Panc1 (cell line): ENCODE data around the gene RALA. TPM values are rescaled to one million over a fixed set of nuclear protein-coding genes. Genes with fewer than 3 reads are reported as not detected.
"Not testable (repeated sequence)": the region's sequence is repeated elsewhere in the genome, so short reads cannot be mapped to it uniquely, and the experiment has no call there.

Experiments
- ATAC-seq: fragments of 200-7000 bp; cut with Tn5 transposase; 2 replicates; pipeline ENCODE4 v1.9.1; 2020; ENCODE audit warnings: mild to moderate bottlenecking, moderate library complexity
- BruUV-seq: library from RNA; stranded (reverse); fragments of 400-500 nt; replicated peaks from 2 replicates; lab custom pipeline; 2021; lab: Mats Ljungman, UMichigan
- CTCF ChIA-PET: fragments of 300-600 bp; sonication (Branson Sonifier 250); formaldehyde crosslinking; loops from one replicate; lab custom pipeline; 2022; ENCODE audit warnings: antibody characterized with exemption; lab: Charles Lee
- POLR2A ChIA-PET: fragments of 300-600 bp; sonication (Branson Sonifier 250); formaldehyde crosslinking; loops from one replicate; lab custom pipeline; 2022; ENCODE audit warnings: antibody characterized with exemption; lab: Charles Lee
- DNase-seq: peaks from one replicate; pipeline ENCODE4 v3.0.0-alpha.2; 2010; ENCODE audit warnings: low read depth, low spot score
- H3K27ac ChIP-seq: 2 replicates; pipeline ENCODE4 v1.5.1; 2011; ENCODE audit warnings: mild to moderate bottlenecking, low read length, inconsistent platforms
- H3K27me3 ChIP-seq: fragments of 200-500 bp; sonication (Bioruptor generic); 2 replicates; pipeline ENCODE4 v1.6.0; 2014; ENCODE audit warnings: low read length, inconsistent platforms; ENCODE audit not compliant: control insufficient read depth, insufficient read depth
- H3K36me3 ChIP-seq: fragments of 200-500 bp; sonication (Bioruptor generic); 2 replicates; pipeline ENCODE4 v1.5.1; 2014; ENCODE audit warnings: inconsistent platforms, mild to moderate bottlenecking, low read length, moderate library complexity; ENCODE audit not compliant: control insufficient read depth, insufficient read depth
- H3K4me1 ChIP-seq: 2 replicates; pipeline ENCODE4 v1.5.1; 2011; ENCODE audit warnings: inconsistent platforms, mild to moderate bottlenecking, low read length, moderate library complexity; ENCODE audit not compliant: control insufficient read depth, insufficient read depth
- H3K4me3 ChIP-seq, 2 experiments: 2 replicates each; pipeline ENCODE4 v1.5.1; 2011 to 2012; ENCODE audit warnings: low read depth in 2 of 2, low read length in 2 of 2, mild to moderate bottlenecking in 2 of 2, inconsistent platforms in 1 of 2, moderate library complexity in 1 of 2
- H3K9me3 ChIP-seq: fragments of 200-500 bp; sonication (Bioruptor generic); 2 replicates; pipeline ENCODE4 v1.5.1; 2014; ENCODE audit warnings: low read depth, mild to moderate bottlenecking, inconsistent platforms, low read length, moderate library complexity; ENCODE audit not compliant: control insufficient read depth, insufficient read depth
- CTCF ChIP-seq: fragments of 450-650 bp; IDR thresholded peaks from 2 replicates; pipeline ENCODE4 v1.5.1; 2017; ENCODE audit warnings: mild to moderate bottlenecking
- POLR2AphosphoS5 ChIP-seq: IDR thresholded peaks from 2 replicates; pipeline ENCODE4 v1.6.1; 2012; ENCODE audit warnings: mild to moderate bottlenecking, low read depth, low read length, moderate library complexity
- REST ChIP-seq, 2 experiments: IDR thresholded peaks; 2 replicates each; pipeline ENCODE4 v1.6.1; 2011 to 2012; ENCODE audit warnings: low read depth in 2 of 2, control low read depth in 1 of 2, low read length in 1 of 2, mild to moderate bottlenecking in 1 of 2, moderate library complexity in 1 of 2; ENCODE audit not compliant: insufficient read depth in 1 of 2
- SIN3A ChIP-seq: IDR thresholded peaks from 2 replicates; pipeline ENCODE4 v1.6.1; 2012; ENCODE audit warnings: low read depth, mild to moderate bottlenecking, low read length, moderate library complexity, borderline replicate concordance; ENCODE audit not compliant: insufficient read depth
- TCF7L2 ChIP-seq: IDR thresholded peaks from 2 replicates; pipeline ENCODE4 v1.6.1; 2011; ENCODE audit warnings: mild to moderate bottlenecking, low read depth, low read length, inconsistent platforms
- in situ Hi-C: cut with HindIII; loops from 2 replicates; pipeline ENCODE4 v1.10.0; 2016; ENCODE audit warnings: low sequenced_read_pairs, low pct_unique_long_range_greater_than_20kb
- intact Hi-C: fragments of 100-400 bp; cut with micrococcal nuclease; formaldehyde crosslinking; loops from one replicate; pipeline ENCODE4 v1.10.0; 2022; ENCODE audit not compliant: unreplicated experiment
- total RNA-seq: library from RNA; stranded (reverse); gene quantifications from one replicate; pipeline ENCODE4 v1.2.1, GENCODE V29; 2021; ENCODE audit not compliant: unreplicated experiment

Gene RALA
- total RNA-seq, 1 experiment from 2014 or later: 34.3 TPM

- no peak for DNase-seq
- CTCF ChIA-PET: interaction anchor here (1.0 kb wide), 1 partner anchor 99 kb away, joined by 9 read pairs; no protein-coding TSS in a partner anchor
Measured at GRCh38 chr7:39678930-39679709, 55.7 kb downstream of the RALA start.

GRCh38 chr7:39679874-39680273 is 56.5 kb downstream of the RALA start:
- H3K4me3 ChIP-seq, POLR2A ChIA-PET, BruUV-seq, H3K27me3 ChIP-seq, intact Hi-C loops, H3K36me3 ChIP-seq, DNase-seq, H3K4me1 ChIP-seq, in situ Hi-C loops, H3K9me3 ChIP-seq, ATAC-seq, CTCF ChIA-PET, H3K27ac ChIP-seq: not testable (repeated sequence)

More at GRCh38 chr7:39678930-39679709, 55.7 kb downstream of the RALA start:
- ATAC-seq: no peak
- TF ChIP-seq POLR2AphosphoS5 (no peak), TCF7L2 (no peak), SIN3A (no peak), CTCF (no peak), REST (IDR thresholded peaks at IDR 0.05; ENCODE audit: insufficient read depth in 1 of 2, low read depth in 2 of 2, low read length in 1 of 2) (no peak)
- POLR2A ChIA-PET: no interaction called here
- in situ Hi-C loops: no loop called here
- Histone ChIP-seq H3K4me3 (no peak overlapping the region), H3K27me3 (no peaks in the 10 kb centered on the region), H3K27ac (no peak overlapping the region), H3K4me1 (no peaks in the 10 kb centered on the region; the same call in 1 of the 2 replicates), H3K9me3 (no peaks in the 10 kb centered on the region), H3K36me3 (no peaks in the 10 kb centered on the region)
- BruUV-seq: no TSS peak
- intact Hi-C loops: no loop called here

- CTCF ChIA-PET: no interaction called here
- Histone ChIP-seq H3K4me1 (no peaks in the 10 kb centered on the region; the same call in 1 of the 2 replicates), H3K27ac (no peak overlapping the region), H3K9me3 (no peaks in the 10 kb centered on the region), H3K36me3 (no peaks in the 10 kb centered on the region), H3K4me3 (no peak overlapping the region), H3K27me3 (no peaks in the 10 kb centered on the region)
- intact Hi-C loops: no loop called here
- DNase-seq (no peak), ATAC-seq (no peak)
- BruUV-seq: no TSS peak
- POLR2A ChIA-PET: no interaction called here
- in situ Hi-C loops: no loop called here
- TF ChIP-seq POLR2AphosphoS5: no peak
- TF ChIP-seq SIN3A: no peak
- TF ChIP-seq REST (IDR thresholded peaks at IDR 0.05; ENCODE audit: insufficient read depth in 1 of 2, low read depth in 2 of 2, low read length in 1 of 2): no peak
- TF ChIP-seq CTCF: no peak
- no peak for TF ChIP-seq TCF7L2
Measured at GRCh38 chr7:39681887-39682441, 58.6 kb downstream of the RALA start.
